Urinary bladder (tissue), 4 donors: ENCODE results near the gene EIF4A3. TPM values are rescaled to one million over a fixed set of nuclear protein-coding genes. Genes with fewer than 3 reads are reported as not detected.

Experiments
- DNase-seq: peaks from one replicate; pipeline ENCODE4 v3.0.0-alpha.2; 2015; ENCODE audit errors: extremely low spot score
- H3K27ac ChIP-seq: one replicate; pipeline ENCODE4 v1.5.1; 2013; ENCODE audit warnings: low read depth, mild to moderate bottlenecking, moderate library complexity
- H3K36me3 ChIP-seq: one replicate; pipeline ENCODE4 v1.6.1; 2013; ENCODE audit warnings: mild to moderate bottlenecking, moderate library complexity; ENCODE audit not compliant: insufficient read depth
- H3K4me1 ChIP-seq: one replicate; pipeline ENCODE4 v1.6.1; 2013; ENCODE audit warnings: mild to moderate bottlenecking, moderate library complexity; ENCODE audit not compliant: insufficient read depth
- H3K4me3 ChIP-seq: one replicate; pipeline ENCODE4 v1.5.1; 2013; ENCODE audit warnings: low read depth, low read length
- WGBS: extraction: QIAGEN DNeasy Blood & Tissue Kit; methylation state at CpG from one replicate; pipeline ENCODE4 v1.1.7; 2013; 5-methylcytosine and 5-hydroxymethylcytosine counted together
- polyA plus RNA-seq: library from polyadenylated mRNA; stranded (reverse); fragments of 200-250 nt; gene quantifications from one replicate; pipeline ENCODE4 v1.2.3, GENCODE V29; 2013
- total RNA-seq: library from RNA; depleted of rRNA; stranded (reverse); fragments of >200 nt; gene quantifications from one replicate; pipeline ENCODE4 v1.2.3, GENCODE V29; 2014
- donor health status: healthy with polysubstance abuse.
- donor health status: healthy.

EIF4A3 gene
- total and polyA plus RNA-seq, 2 donors, result 59.5 to 80.3 TPM

DNA sequence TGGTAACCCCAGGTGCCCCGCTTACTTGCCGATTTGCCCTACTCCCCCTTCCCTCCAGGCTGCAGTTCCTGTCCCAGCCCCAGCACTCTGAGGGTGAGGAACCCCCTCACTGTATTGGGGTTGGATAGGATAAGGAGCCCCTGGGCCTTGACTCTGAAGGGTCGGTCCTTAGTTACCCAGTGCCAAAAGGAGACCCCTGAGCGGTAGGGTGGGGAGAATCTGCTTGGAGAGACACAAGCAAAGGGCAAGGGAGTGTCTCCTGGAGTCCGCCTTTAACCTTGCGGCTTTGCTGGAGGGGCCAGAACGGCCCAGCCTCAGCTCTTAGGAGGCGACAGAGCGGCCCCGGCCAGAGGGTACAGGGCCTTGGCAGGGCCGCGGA, 35.9 kb upstream of the EIF4A3 start:
- Histone ChIP-seq H3K4me1 (no peaks in the 10 kb centered on the region), H3K4me3 (no peak overlapping the region), H3K27ac (no peak overlapping the region), H3K36me3 (peaks cover 2% of the 10 kb centered on the region)
- no peak for DNase-seq
- WGBS, result 95% methylated on average over 12 of the region's 12 CpGs

DNA sequence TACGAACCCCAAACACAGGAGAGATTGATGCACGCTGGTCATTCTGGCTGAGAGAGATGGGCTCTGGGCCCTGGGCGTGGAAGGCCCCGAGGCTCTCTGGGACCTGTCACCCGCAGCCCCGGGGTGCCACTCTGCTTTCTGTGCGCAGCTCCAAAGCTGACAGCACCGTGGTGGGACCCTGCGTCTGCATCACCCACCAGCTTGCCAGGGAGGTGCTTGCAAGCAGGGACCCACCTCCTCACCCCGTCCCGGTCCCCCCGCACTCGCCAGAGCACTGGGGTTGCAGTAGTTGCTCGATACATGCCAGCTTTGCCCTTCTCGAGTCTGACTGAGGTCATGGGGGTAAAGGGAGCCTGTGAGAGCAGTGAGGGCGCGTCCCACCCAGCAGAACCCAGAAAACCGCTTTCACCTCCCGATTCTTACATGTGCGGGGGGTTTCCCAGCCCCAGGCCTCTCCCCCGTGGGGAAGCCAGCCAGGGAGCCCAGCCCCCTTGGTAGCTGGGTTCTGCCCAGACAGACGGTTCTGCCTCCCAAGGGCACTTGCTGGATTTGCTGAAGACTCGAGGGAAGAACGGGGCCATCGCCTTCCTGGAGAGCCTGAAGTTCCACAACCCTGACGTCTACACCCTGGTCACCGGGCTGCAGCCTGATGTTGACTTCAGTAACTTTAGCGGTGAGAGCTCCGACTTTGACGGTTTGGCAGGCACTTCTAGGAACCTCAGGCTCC, 35.4 kb upstream of the EIF4A3 start:
- 86% methylated on average over 30 of the region's 30 CpGs for WGBS
- no peak overlapping the region for H3K4me3 ChIP-seq
- H3K36me3 ChIP-seq, result peaks cover 2% of the 10 kb centered on the region
- no peak overlapping the region for H3K27ac ChIP-seq
- H3K4me1 ChIP-seq, result no peaks in the 10 kb centered on the region
- no peak for DNase-seq

DNA sequence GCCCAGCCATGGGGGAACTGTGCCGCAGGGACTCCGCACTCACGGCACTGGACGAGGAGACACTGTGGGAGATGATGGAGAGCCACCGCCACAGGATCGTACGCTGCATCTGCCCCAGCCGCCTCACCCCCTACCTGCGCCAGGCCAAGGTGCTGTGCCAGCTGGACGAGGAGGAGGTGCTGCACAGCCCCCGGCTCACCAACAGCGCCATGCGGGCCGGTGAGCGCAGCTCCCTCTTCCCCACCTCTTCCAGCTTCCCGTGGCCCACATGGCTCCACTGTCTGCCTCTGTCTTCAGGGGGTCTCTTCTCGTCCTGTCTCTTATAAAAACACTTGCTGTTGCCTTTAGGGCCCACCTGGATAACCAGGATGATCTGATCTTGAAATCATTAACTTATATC, 34.5 kb upstream of the EIF4A3 start:
- 88% methylated on average over 17 of the region's 17 CpGs for WGBS
- Histone ChIP-seq H3K36me3 (peaks cover 2% of the 10 kb centered on the region), H3K4me3 (no peak overlapping the region), H3K27ac (no peak overlapping the region), H3K4me1 (no peaks in the 10 kb centered on the region)
- DNase-seq, result no peak

DNA sequence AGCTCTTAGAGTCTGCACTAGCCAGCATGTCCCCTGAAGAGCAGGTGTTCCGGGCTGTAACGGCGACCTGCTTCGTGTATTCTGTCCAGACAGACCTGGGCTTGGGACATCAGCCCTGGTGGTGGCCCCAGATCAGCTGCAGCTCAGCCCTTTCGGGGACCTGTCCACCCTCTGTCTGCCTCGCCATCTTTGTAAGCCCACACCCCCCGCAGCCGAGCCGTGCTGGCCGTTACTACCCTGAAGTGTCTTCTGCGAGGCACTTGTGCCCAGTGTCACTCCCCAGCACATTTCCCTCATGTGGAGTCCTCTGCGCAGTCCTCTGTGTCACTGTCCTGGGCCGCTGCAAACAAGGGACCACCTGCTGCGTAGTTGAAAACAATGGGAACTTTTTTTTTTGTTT, 33.3 kb upstream of the EIF4A3 start:
- Histone ChIP-seq H3K36me3 (peaks cover 2% of the 10 kb centered on the region), H3K4me1 (no peaks in the 10 kb centered on the region), H3K4me3 (no peak overlapping the region), H3K27ac (no peak overlapping the region)
- 87% methylated on average over 14 of the region's 14 CpGs for WGBS
- no peak for DNase-seq

DNA sequence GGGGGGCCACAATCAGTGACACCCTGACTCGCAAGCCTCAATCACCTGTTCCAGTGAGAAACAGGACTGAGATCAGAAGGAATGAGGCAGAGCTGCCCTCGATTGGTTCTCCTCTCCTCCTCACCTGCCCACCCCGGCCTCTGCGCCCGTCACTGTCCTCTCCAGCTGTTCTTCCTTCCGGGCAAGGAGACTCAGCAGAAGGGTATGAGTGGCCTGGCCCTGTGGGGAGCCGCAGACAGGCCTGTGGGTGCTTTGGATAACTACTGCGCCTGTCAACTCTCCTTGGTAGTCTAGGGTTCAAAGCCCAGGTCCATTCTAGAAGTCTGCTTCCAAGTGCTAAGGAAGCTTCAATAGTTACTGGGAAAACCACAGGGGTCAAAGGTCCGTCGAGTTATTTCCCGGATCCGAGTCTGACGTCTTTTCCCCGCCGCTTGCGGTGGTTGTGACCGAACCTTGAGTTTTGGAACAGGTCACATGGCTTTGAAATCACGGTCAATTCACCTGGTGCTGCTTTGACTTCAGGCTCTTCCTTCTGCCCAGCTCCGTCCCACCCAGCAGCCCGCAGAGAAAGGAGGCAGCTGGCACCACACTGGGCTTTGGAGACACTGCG, 31.2 kb upstream of the EIF4A3 start:
- Histone ChIP-seq H3K36me3 (peaks cover 2% of the 10 kb centered on the region), H3K4me1 (no peaks in the 10 kb centered on the region), H3K4me3 (no peak overlapping the region), H3K27ac (no peak overlapping the region)
- WGBS, result 85% methylated on average over 21 of the region's 21 CpGs
- DNase-seq, result no peak

GRCh38 chr17:80176757-80177156, 29.8 kb upstream of the EIF4A3 start:
- H3K4me3 ChIP-seq, result no peak overlapping the region
- peaks cover 2% of the 10 kb centered on the region for H3K36me3 ChIP-seq
- no peak for DNase-seq
- no peak overlapping the region for H3K27ac ChIP-seq
- H3K4me1 ChIP-seq, result no peaks in the 10 kb centered on the region
- 94% methylated on average over 11 of the region's 11 CpGs for WGBS

GRCh38 chr17:80173916-80174315, 27.0 kb upstream of the EIF4A3 start:
- Histone ChIP-seq H3K4me3 (no peak overlapping the region), H3K27ac (no peak overlapping the region), H3K4me1 (no peaks in the 10 kb centered on the region), H3K36me3 (no peaks in the 10 kb centered on the region)
- 95% methylated on average over 6 of the region's 6 CpGs for WGBS
- DNase-seq, result no peak

- WGBS, result 77% methylated on average over 12 of the region's 12 CpGs
- Histone ChIP-seq H3K4me3 (no peak overlapping the region), H3K36me3 (no peaks in the 10 kb centered on the region), H3K4me1 (no peaks in the 10 kb centered on the region), H3K27ac (no peak overlapping the region)
- DNase-seq, result no peak
Observed at GRCh38 chr17:80173126-80173525, 26.2 kb upstream of the EIF4A3 start.

DNA sequence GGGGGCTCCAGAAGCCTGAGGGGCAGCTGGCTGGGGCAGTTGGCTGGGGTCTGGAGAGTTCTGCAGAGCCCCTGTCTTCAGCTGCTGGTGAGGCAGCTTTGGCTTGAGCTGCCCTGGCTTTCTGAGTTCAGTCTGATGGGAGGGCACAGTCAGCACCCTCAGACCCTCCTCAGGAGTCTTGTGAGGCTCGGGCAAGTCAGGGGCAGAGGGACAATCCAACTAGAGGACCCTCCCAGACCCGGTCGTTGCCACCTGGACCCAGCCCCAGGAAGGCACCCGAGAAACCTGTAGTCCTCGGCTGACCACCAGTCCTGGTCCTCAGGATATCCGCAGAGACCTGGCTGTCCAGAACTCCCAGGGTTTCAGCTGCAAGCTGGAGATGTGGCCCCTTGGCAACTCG, 24.8 kb upstream of the EIF4A3 start:
- no peak overlapping the region for H3K4me3 ChIP-seq
- no peaks in the 10 kb centered on the region for H3K36me3 ChIP-seq
- no peak for DNase-seq
- H3K27ac ChIP-seq, result no peak overlapping the region
- WGBS, result 87% methylated on average over 7 of the region's 7 CpGs
- H3K4me1 ChIP-seq, result no peaks in the 10 kb centered on the region

DNA sequence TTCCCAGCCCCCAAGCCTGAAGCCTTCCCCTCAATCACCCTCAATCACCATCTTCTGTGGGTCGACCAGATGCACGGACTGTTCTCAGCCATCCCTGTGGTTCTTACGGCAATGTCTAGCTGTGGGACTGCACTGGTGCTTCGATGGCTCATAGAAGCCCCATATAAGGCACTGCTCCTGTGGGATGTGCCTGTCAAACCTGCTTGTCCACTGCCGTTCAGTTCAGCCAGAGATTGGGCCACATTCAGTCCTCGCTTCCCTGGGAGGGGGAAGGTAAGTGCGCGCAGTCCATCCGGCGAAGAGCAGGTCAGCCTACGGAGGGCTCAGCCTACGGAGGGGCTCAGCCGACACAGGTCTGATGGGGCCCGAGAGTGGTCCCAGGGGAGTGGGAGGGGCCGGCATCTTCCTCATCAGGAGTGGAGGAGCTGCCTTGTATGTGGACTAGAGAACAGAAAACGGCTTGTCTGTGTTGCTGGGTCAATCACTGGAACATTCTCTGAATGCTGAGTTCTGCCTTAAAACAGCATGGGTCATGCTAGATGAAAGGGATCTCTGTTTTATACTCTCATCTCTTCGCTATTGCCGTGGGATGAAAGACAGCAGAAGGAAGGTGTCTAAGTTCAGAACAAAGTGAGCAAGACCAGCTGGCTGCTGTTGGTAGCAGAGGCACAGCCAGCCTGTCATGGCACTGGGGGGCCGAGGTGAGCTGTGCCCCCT, 23.0 kb upstream of the EIF4A3 start, which contains the start of gene CARD14:
CARD14 (plus strand) TSS at position 247 of the 717 bp plus-strand sequence. CDS start 11,409 bp downstream, outside the sequence.
- Histone ChIP-seq H3K36me3 (no peaks in the 10 kb centered on the region), H3K27ac (no peak within 1 kb of the TSS), H3K4me3 (no peak within 1 kb of the TSS), H3K4me1 (no peaks in the 10 kb centered on the region)
- peak; percentile 50 for DNase-seq
- WGBS, result 65% methylated on average over 19 of the region's 19 CpGs

- H3K27ac ChIP-seq, result no peak overlapping the region
- no peaks in the 10 kb centered on the region for H3K36me3 ChIP-seq
- no peak overlapping the region for H3K4me3 ChIP-seq
- DNase-seq, result no peak
- 94% methylated on average over 5 of the region's 5 CpGs for WGBS
- H3K4me1 ChIP-seq, result no peaks in the 10 kb centered on the region
Observed at GRCh38 chr17:80169107-80169506, 22.2 kb upstream of the EIF4A3 start.

- no peak for DNase-seq
- H3K27ac ChIP-seq, result no peak overlapping the region
- WGBS, result 61% methylated on average over 5 of the region's 5 CpGs
- no peak overlapping the region for H3K4me3 ChIP-seq
- H3K36me3 ChIP-seq, result no peaks in the 10 kb centered on the region
- no peaks in the 10 kb centered on the region for H3K4me1 ChIP-seq
Observed at GRCh38 chr17:80168371-80168770, 21.4 kb upstream of the EIF4A3 start.

- 81% methylated on average over 6 of the region's 6 CpGs for WGBS
- Histone ChIP-seq H3K36me3 (no peaks in the 10 kb centered on the region), H3K4me1 (no peaks in the 10 kb centered on the region), H3K27ac (no peak overlapping the region), H3K4me3 (no peak overlapping the region)
- DNase-seq, result peak; percentile 47
Observed at GRCh38 chr17:80166446-80166845, 19.5 kb upstream of the EIF4A3 start.

GRCh38 chr17:80164185-80164584, 17.3 kb upstream of the EIF4A3 start:
- DNase-seq, result no peak
- Histone ChIP-seq H3K4me1 (no peaks in the 10 kb centered on the region), H3K4me3 (no peak overlapping the region), H3K36me3 (no peaks in the 10 kb centered on the region), H3K27ac (no peak overlapping the region)
- WGBS, result 76% methylated on average over 11 of the region's 11 CpGs
